Breast epithelium (tissue), 3 donors: ENCODE results near the gene CALHM3.

Experiments
- POLR2A ChIP-seq: fragments of 450-650 bp; IDR thresholded peaks from one replicate; pipeline ENCODE4 v1.6.1; 2016; ENCODE audit warnings: antibody characterized with exemption, mild to moderate bottlenecking, moderate library complexity
- TF ChIP-seq, protein P1 (sequence below), 3 donors: fragments of 450-650 bp; IDR thresholded peaks; one replicate each; pipeline ENCODE4 v1.5.1; 2016 to 2017; ENCODE audit warnings: antibody characterized with exemption in 3 of 3, mild to moderate bottlenecking in 3 of 3, moderate library complexity in 3 of 3

DNA sequence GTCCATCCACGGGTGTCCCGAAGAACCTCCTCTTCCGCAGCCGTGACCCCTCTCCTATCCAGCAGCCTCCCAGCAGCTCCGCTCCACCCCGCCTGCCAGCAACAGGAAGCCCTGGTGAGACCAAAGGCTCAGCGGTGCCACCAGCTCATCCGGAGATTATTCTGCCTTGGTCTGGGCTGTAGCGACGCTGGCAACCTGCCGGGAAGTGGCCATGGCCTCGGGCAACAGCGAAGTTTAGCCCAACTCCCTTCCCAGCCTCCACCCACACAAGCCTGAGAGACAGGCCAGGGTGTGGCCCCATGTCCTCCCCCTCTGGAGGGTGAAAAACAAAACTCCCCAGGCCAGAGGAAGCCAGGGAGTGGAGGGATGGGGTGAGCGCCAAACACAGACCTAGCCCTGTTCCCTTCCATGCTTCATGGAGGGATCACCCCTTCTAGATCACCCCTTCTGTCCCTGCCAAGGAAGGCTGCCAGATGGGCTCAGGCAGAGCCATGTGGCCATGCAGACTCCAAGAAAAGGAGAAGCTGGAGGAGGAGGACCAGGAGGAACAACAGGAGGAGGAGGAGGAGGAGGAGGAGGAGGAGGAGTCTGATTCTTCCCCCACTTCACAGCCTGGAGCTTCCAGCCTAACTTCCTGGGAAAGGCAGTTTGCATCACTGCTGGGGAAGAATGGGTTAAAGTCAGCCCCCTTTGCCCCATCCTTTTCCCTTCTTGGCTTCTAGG is 27.8 kb downstream of the CALHM3 start:
- TF ChIP-seq, protein P1, sequence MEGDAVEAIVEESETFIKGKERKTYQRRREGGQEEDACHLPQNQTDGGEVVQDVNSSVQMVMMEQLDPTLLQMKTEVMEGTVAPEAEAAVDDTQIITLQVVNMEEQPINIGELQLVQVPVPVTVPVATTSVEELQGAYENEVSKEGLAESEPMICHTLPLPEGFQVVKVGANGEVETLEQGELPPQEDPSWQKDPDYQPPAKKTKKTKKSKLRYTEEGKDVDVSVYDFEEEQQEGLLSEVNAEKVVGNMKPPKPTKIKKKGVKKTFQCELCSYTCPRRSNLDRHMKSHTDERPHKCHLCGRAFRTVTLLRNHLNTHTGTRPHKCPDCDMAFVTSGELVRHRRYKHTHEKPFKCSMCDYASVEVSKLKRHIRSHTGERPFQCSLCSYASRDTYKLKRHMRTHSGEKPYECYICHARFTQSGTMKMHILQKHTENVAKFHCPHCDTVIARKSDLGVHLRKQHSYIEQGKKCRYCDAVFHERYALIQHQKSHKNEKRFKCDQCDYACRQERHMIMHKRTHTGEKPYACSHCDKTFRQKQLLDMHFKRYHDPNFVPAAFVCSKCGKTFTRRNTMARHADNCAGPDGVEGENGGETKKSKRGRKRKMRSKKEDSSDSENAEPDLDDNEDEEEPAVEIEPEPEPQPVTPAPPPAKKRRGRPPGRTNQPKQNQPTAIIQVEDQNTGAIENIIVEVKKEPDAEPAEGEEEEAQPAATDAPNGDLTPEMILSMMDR (IDR thresholded peaks at IDR 0.05), result no peak
- no peak for TF ChIP-seq POLR2A
